Neural progenitor cell (in vitro differentiated cells): Measurements from ENCODE around the gene MITF.

Experiments
- CTCF ChIP-seq: fragments of 200-600 bp; sonication (generic); IDR thresholded peaks from 2 replicates; pipeline ENCODE4 v1.5.1; 2017; ENCODE audit warnings: antibody characterized with exemption, mild to moderate bottlenecking
- EZH2 ChIP-seq: fragments of 200-600 bp; sonication (generic); IDR thresholded peaks from 2 replicates; pipeline ENCODE4 v1.6.1; 2017; ENCODE audit warnings: antibody characterized with exemption, mild to moderate bottlenecking, moderate library complexity

GRCh38 chr3:69948246-69948862 lies 209.1 kb downstream of the MITF start:
- TF ChIP-seq CTCF (peak; percentile 77), EZH2 (no peak)
